Esophagus mucosa (tissue), 1 donor: ENCODE data around the gene ATP5F1D. TPM values are rescaled to one million over a fixed set of nuclear protein-coding genes. Genes with fewer than 3 reads are reported as not detected.

Source experiments
- ATAC-seq: fragments of 200-7000 bp; cut with Tn5 transposase; one replicate; pipeline ENCODE4 v1.9.1; 2020
- total RNA-seq: library from RNA; stranded (reverse); gene quantifications from one replicate; pipeline ENCODE4 v1.2.4, GENCODE V29; 2023
- donor health status: DM: yes; HTN: yes; CAD: no.

Gene ATP5F1D
- total RNA-seq, 1 donor from 2014 or later, result 251 TPM

GRCh38 chr19:1283207-1283916 is 41.8 kb downstream of the ATP5F1D start:
- ATAC-seq, result no peak

GRCh38 chr19:1283917-1284292 is 42.4 kb downstream of the ATP5F1D start:
- peak; percentile 0 for ATAC-seq

- peak; percentile 15 for ATAC-seq
These were observed 42.9 kb downstream of the ATP5F1D start for GRCh38 chr19:1284293-1284978.

- no peak for ATAC-seq
These were observed 43.6 kb downstream of the ATP5F1D start for GRCh38 chr19:1284979-1285736.

- no peak for ATAC-seq
These were observed 44.3 kb downstream of the ATP5F1D start, which contains the start of gene EFNA2 for GRCh38 chr19:1285737-1286360. Gene EFNA2, plus strand, starts transcription at chr19:1285873. Its CDS starts 296 bp downstream, at chr19:1286169.

GRCh38 chr19:1286487-1287353 is 45.2 kb downstream of the ATP5F1D start:
- no peak for ATAC-seq

- no peak for ATAC-seq
These were observed 46.0 kb downstream of the ATP5F1D start for GRCh38 chr19:1287354-1288225.

GRCh38 chr19:1288226-1288612 is 46.7 kb downstream of the ATP5F1D start:
- ATAC-seq, result no peak

GRCh38 chr19:1288833-1289685 is 47.5 kb downstream of the ATP5F1D start:
- no peak for ATAC-seq

- ATAC-seq, result no peak
These were observed 48.1 kb downstream of the ATP5F1D start for GRCh38 chr19:1289686-1290025.

- no peak for ATAC-seq
These were observed 48.7 kb downstream of the ATP5F1D start for GRCh38 chr19:1290196-1290702.

GRCh38 chr19:1290703-1291651 is 49.4 kb downstream of the ATP5F1D start:
- no peak for ATAC-seq

- no peak for ATAC-seq
These were observed 50.3 kb downstream of the ATP5F1D start for GRCh38 chr19:1291761-1292418.

GRCh38 chr19:1292419-1293151 is 51.0 kb downstream of the ATP5F1D start:
- ATAC-seq, result no peak

- no peak for ATAC-seq
These were observed 52.4 kb downstream of the ATP5F1D start for GRCh38 chr19:1293782-1294604.
